Measurements from ENCODE around the gene SLC19A1.

SLC19A1 gene

GRCh38 chr21:45539796-45540600 lies 2.2 kb downstream of the SLC19A1 start:
- Histone ChIP-seq H3K27me3 (ENCODE audit: control insufficient read depth, insufficient read depth, low read length) (no peaks in the 10 kb centered on the region), H3K9ac (ENCODE audit: low read depth, low read length) (no peak overlapping the region), H3K4me2 (ENCODE audit: low read length) (no peak overlapping the region), H3K9me3 (replicated peaks; ENCODE audit: low read length) (no peaks in the 10 kb centered on the region), H3K4me1 (ENCODE audit: control insufficient read depth, insufficient read depth, low read length) (peaks cover 9% of the 10 kb centered on the region), H3K36me3 (ENCODE audit: insufficient read depth, low read length) (no peaks in the 10 kb centered on the region), H3K4me3 (ENCODE audit: low read length) (no peak overlapping the region)

GRCh38 chr21:45539046-45539795 lies 3.0 kb downstream of the SLC19A1 start:
- Histone ChIP-seq H3K4me3 (ENCODE audit: low read length) (no peak overlapping the region), H3K4me2 (ENCODE audit: low read length) (no peak overlapping the region), H3K4me1 (ENCODE audit: control insufficient read depth, insufficient read depth, low read length) (peaks cover 9% of the 10 kb centered on the region)

DNA sequence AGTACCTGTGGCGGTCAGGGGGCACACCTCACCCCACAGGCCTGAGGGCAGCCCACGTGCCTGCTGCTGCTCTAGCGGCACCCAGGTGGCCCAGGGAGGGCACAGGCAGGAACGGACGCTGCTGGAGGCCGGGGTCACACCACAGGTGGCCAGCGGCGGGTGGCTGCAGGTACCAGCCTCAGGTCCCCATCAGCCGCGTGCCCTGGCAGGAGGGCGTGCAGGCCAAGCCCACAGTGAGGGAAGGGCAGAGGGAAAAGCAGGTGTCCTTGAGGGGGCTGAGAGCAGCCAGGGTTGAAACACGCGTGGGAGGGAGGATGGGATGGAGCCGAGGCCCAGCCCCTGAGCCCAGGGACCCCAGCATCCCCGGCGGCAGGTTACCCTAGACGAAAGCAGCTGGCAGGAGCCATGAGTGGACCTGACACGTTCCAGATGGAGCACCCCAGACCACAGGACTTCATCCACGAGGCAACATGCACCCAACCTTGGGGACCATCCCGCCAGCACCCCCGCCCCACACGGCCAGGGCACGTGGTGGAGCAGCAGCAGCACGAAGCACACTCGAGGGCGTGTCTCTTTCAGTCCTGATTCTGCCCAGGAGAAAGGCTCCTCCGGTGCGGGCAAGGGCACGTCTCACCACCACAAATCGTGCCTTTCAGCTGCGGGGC lies 3.7 kb downstream of the SLC19A1 start:
- Histone ChIP-seq H3K9ac (ENCODE audit: low read depth, low read length) (no peak overlapping the region), H3K36me3 (ENCODE audit: insufficient read depth, low read length) (no peaks in the 10 kb centered on the region), H3K4me2 (ENCODE audit: low read length) (no peak overlapping the region)

More at GRCh38 chr21:45539046-45539795, 3.0 kb downstream of the SLC19A1 start:
- no peaks in the 10 kb centered on the region for H3K9me3 ChIP-seq (replicated peaks; ENCODE audit: low read length)
- no peaks in the 10 kb centered on the region for H3K36me3 ChIP-seq (ENCODE audit: insufficient read depth, low read length)
- H3K9ac ChIP-seq (ENCODE audit: low read depth, low read length): no peak overlapping the region
- H3K27me3 ChIP-seq (ENCODE audit: control insufficient read depth, insufficient read depth, low read length): no peaks in the 10 kb centered on the region

DNA sequence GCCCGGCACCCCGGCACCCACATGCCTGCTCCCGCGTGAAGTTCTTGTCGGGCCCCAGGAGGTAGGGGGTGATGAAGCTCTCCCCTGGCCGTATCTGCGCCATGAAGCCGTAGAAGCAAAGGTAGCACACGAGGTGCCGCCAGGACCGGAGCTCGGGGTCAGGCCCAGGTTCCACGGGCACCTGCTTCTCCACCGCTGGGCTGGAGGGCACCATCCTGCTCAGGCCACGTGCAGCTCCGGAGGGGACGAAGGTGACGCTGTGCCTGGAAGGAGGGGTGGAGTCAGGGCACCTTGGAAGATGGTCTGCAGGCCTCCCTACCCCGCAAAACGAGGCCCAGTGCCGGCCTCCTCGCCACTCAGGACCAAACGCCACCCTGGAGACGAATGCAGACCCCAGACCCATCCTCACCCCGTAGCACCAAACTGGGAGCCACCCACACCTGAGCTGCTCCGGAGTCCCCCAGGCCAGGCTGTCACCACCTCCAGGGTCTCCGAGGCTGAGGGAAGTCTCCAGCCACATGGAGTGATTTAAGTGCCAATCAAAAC lies 4.4 kb downstream of the SLC19A1 start:
- H3K4me3 ChIP-seq (ENCODE audit: low read length): no peak overlapping the region
- H3K9ac ChIP-seq (ENCODE audit: low read depth, low read length): no peak overlapping the region
- peaks cover 7% of the 10 kb centered on the region for H3K4me1 ChIP-seq (ENCODE audit: control insufficient read depth, insufficient read depth, low read length)
- H3K4me2 ChIP-seq (ENCODE audit: low read length): no peak overlapping the region
- H3K27me3 ChIP-seq (ENCODE audit: control insufficient read depth, insufficient read depth, low read length): no peaks in the 10 kb centered on the region
- H3K36me3 ChIP-seq (ENCODE audit: insufficient read depth, low read length): no peaks in the 10 kb centered on the region
- H3K9me3 ChIP-seq (replicated peaks; ENCODE audit: low read length): no peaks in the 10 kb centered on the region

More for the DNA sequence above, 3.7 kb downstream of the SLC19A1 start:
- peaks cover 9% of the 10 kb centered on the region for H3K4me1 ChIP-seq (ENCODE audit: control insufficient read depth, insufficient read depth, low read length)
- no peaks in the 10 kb centered on the region for H3K9me3 ChIP-seq (replicated peaks; ENCODE audit: low read length)
- H3K27me3 ChIP-seq (ENCODE audit: control insufficient read depth, insufficient read depth, low read length): no peaks in the 10 kb centered on the region
- no peak overlapping the region for H3K4me3 ChIP-seq (ENCODE audit: low read length)

- Histone ChIP-seq H3K9me3 (replicated peaks; ENCODE audit: low read length) (no peaks in the 10 kb centered on the region), H3K27me3 (ENCODE audit: control insufficient read depth, insufficient read depth, low read length) (no peaks in the 10 kb centered on the region), H3K9ac (ENCODE audit: low read depth, low read length) (no peak overlapping the region), H3K4me3 (ENCODE audit: low read length) (no peak overlapping the region), H3K4me1 (ENCODE audit: control insufficient read depth, insufficient read depth, low read length) (peaks cover 5% of the 10 kb centered on the region), H3K4me2 (ENCODE audit: low read length) (no peak overlapping the region), H3K36me3 (ENCODE audit: insufficient read depth, low read length) (no peaks in the 10 kb centered on the region)
These were observed 5.0 kb downstream of the SLC19A1 start for GRCh38 chr21:45537111-45537745.

DNA sequence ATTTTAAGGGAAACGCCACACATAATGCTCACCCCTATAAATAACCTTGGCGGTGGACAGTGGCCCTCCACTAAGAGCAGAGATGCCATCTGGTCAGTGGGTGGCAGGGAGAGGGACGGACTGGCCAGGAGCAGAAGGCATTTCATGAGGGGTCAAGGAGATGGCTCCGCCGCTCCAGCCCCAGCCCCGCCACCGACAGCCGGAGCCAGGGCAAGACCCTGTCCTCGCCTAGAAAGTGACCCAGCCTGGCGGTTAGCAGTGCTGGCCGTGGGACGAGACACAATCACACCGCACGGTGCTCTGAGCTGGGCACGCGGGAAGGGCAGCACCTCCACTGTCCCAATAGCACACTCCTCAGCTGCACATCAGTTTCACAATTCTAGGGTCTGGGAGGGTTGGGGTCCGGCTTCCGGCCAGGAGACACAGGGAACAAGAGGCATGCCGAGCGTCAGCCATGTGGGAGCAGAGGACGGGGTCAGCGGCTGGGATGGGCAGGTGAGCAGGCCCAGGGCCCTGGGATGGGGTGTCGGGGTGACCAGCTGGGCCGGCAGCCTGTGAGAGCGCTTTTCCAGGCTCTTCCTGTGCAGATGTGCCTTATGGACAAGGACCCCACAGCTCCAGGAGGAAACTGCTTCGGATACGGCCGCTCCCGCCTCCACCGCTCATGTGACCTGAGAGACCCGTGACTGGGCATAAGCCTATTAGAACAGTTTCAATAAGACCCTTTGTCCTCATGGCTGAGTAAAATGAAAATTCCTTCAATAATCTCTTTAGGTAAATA lies 5.7 kb downstream of the SLC19A1 start:
- H3K27me3 ChIP-seq (ENCODE audit: control insufficient read depth, insufficient read depth, low read length): no peaks in the 10 kb centered on the region
- H3K9me3 ChIP-seq (replicated peaks; ENCODE audit: low read length): no peaks in the 10 kb centered on the region
- no peak overlapping the region for H3K9ac ChIP-seq (ENCODE audit: low read depth, low read length)
- no peaks in the 10 kb centered on the region for H3K36me3 ChIP-seq (ENCODE audit: insufficient read depth, low read length)
- peaks cover 4% of the 10 kb centered on the region for H3K4me1 ChIP-seq (ENCODE audit: control insufficient read depth, insufficient read depth, low read length)
- H3K4me3 ChIP-seq (ENCODE audit: low read length): no peak overlapping the region
- no peak overlapping the region for H3K4me2 ChIP-seq (ENCODE audit: low read length)

DNA sequence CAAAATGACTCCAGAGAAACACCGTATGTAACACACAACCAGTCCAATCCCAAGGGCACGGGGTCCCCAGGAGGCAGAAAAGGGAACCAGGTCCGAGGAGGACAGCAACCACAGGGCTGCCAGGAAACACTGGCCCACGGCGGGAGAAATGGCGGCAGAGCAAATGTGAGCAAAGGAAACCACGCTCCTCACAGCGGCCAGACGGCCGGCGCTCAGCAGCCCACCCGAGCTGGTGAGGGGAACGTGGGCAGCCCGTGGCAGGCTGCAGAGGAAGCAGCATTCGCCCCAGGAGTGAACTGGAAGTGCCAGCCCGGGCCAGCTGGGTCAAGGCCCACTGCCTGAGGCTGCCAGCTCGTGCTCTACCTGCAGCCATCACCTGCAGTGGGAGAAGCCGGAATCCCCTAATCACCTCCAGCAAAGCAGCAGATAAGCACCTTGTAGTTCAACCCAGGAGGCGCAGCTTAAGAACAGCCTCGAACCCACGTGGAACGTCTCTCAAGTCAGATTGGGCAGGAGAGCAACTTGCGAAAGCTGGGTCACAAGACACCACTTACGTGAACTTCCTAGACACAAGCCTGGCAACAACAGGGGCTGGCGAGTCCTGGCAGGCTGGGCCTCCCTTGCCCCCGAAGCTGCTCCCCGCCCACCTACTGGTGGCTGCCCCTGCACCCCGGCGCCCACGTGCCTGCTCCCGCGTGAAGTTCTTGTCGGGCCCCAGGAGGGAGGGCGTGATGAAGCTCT lies 6.7 kb downstream of the SLC19A1 start:
- H3K27me3 ChIP-seq (ENCODE audit: control insufficient read depth, insufficient read depth, low read length): no peaks in the 10 kb centered on the region
- no peaks in the 10 kb centered on the region for H3K36me3 ChIP-seq (ENCODE audit: insufficient read depth, low read length)
- H3K4me1 ChIP-seq (ENCODE audit: control insufficient read depth, insufficient read depth, low read length): no peaks in the 10 kb centered on the region
- no peak overlapping the region for H3K9ac ChIP-seq (ENCODE audit: low read depth, low read length)
- no peak overlapping the region for H3K4me3 ChIP-seq (ENCODE audit: low read length)
- no peak overlapping the region for H3K4me2 ChIP-seq (ENCODE audit: low read length)
- H3K9me3 ChIP-seq (replicated peaks; ENCODE audit: low read length): no peaks in the 10 kb centered on the region

DNA sequence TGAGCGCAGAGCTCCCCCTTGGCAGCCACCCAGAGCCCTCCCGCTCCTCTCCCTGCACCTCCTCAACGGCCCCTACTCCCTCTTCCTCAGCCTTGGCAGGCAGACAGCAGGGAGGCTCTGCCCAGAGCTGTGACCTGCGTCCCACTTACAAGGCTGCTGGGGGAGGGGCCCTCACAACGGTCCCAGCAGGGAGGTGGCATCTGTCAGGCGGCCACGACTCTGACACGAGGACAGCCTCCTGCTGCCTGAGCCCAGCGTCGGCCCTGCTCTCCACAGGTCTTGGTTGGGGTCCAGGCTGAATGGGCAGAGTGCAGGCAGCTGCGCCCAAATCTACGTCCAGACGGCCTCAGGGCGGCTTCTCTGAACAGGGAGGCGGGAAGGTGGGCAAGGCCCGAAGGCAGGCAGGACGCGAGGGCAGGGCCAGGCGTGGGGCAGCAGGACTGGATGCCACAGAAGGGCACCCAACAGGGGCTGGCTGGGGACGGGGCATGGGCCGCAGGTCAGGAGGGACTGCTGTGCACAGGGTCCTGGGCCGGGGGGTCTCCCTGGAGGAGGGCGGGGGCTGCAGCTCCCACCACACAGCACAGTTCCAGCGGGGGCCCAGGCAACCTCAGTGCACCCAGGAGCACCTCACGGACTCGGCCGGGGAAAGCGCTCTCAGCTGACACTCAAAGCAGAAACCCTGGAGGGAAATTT lies 7.5 kb downstream of the SLC19A1 start:
- H3K27me3 ChIP-seq (ENCODE audit: control insufficient read depth, insufficient read depth, low read length): no peaks in the 10 kb centered on the region
- no peaks in the 10 kb centered on the region for H3K9me3 ChIP-seq (replicated peaks; ENCODE audit: low read length)
- H3K36me3 ChIP-seq (ENCODE audit: insufficient read depth, low read length): peaks cover 5% of the 10 kb centered on the region
- H3K9ac ChIP-seq (ENCODE audit: low read depth, low read length): no peak overlapping the region
- no peak overlapping the region for H3K4me3 ChIP-seq (ENCODE audit: low read length)
- H3K4me1 ChIP-seq (ENCODE audit: control insufficient read depth, insufficient read depth, low read length): no peaks in the 10 kb centered on the region
- no peak overlapping the region for H3K4me2 ChIP-seq (ENCODE audit: low read length)

- Histone ChIP-seq H3K27me3 (ENCODE audit: control insufficient read depth, insufficient read depth, low read length) (no peaks in the 10 kb centered on the region), H3K36me3 (ENCODE audit: insufficient read depth, low read length) (peaks cover 9% of the 10 kb centered on the region), H3K4me1 (ENCODE audit: control insufficient read depth, insufficient read depth, low read length) (no peaks in the 10 kb centered on the region), H3K9me3 (replicated peaks; ENCODE audit: low read length) (no peaks in the 10 kb centered on the region), H3K4me3 (ENCODE audit: low read length) (no peak overlapping the region), H3K9ac (ENCODE audit: low read depth, low read length) (no peak overlapping the region), H3K4me2 (ENCODE audit: low read length) (no peak overlapping the region)
These were observed 8.2 kb downstream of the SLC19A1 start for GRCh38 chr21:45533846-45534635.

All from skeletal muscle satellite cell (primary cell).